ENCODE data around the gene SNX14. TPM values are rescaled to one million over a fixed set of nuclear protein-coding genes. Genes with fewer than 3 reads are reported as not detected.

Gene SNX14
- polyA plus RNA-seq, 1 experiment = 114 TPM

- Histone ChIP-seq H3K27me3 (ENCODE audit: control insufficient read depth, insufficient read depth, low read length) (no peaks in the 10 kb centered on the region), H3K4me3 (ENCODE audit: low read depth, low read length) (no peak overlapping the region), H3K27ac (ENCODE audit: low read depth, low read length) (no peak overlapping the region), H3K9me3 (ENCODE audit: control insufficient read depth, insufficient read depth, low read length) (peaks cover 5% of the 10 kb centered on the region; the same call in 1 of the 2 replicates)
- no peak for DNase-seq (ENCODE audit: low read depth, low spot score)
- TF ChIP-seq, protein P1, sequence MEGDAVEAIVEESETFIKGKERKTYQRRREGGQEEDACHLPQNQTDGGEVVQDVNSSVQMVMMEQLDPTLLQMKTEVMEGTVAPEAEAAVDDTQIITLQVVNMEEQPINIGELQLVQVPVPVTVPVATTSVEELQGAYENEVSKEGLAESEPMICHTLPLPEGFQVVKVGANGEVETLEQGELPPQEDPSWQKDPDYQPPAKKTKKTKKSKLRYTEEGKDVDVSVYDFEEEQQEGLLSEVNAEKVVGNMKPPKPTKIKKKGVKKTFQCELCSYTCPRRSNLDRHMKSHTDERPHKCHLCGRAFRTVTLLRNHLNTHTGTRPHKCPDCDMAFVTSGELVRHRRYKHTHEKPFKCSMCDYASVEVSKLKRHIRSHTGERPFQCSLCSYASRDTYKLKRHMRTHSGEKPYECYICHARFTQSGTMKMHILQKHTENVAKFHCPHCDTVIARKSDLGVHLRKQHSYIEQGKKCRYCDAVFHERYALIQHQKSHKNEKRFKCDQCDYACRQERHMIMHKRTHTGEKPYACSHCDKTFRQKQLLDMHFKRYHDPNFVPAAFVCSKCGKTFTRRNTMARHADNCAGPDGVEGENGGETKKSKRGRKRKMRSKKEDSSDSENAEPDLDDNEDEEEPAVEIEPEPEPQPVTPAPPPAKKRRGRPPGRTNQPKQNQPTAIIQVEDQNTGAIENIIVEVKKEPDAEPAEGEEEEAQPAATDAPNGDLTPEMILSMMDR (IDR thresholded peaks at IDR 0.05; ENCODE audit: low read depth, low read length) = no peak
- ChIA-PET POLR2A (no interaction called here), CTCF (interaction anchor here (1.0 to 12.3 kb wide), 3 partner anchors 58 to 131 kb away, joined by 3 to 412 read pairs (median 4); no protein-coding TSS in a partner anchor)
Observed at GRCh38 chr6:85479208-85479607, 114.5 kb downstream of the SNX14 start.

DNA sequence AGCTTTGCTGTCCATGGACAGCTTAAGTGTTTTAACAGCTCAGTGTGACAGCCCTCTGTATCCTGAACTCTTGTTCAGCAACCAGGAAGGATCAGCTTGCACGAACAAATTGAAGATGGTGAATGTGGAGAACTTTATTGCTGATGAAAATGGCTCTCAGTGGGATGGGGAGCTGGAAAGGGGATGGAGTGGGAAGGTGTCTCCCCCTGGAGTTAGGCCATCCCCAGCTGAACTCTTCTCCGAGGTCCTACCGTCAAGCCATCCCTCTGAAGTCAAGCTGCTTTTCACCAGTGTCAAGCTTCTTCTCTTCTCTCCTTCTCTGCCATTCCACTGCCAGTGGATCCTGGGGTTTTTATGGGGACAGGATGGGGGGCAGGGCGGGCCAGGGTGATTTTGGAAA lies 117.1 kb downstream of the SNX14 start:
- Histone ChIP-seq H3K9me3 (ENCODE audit: control insufficient read depth, insufficient read depth, low read length) (peaks cover 5% of the 10 kb centered on the region; the same call in 1 of the 2 replicates), H3K27me3 (ENCODE audit: control insufficient read depth, insufficient read depth, low read length) (no peaks in the 10 kb centered on the region), H3K4me3 (ENCODE audit: low read depth, low read length) (no peak overlapping the region), H3K27ac (ENCODE audit: low read depth, low read length) (no peak overlapping the region)
- TF ChIP-seq, protein P1 (IDR thresholded peaks at IDR 0.05; ENCODE audit: low read depth, low read length) = no peak
- no peak for DNase-seq (ENCODE audit: low read depth, low spot score)
- ChIA-PET POLR2A (no interaction called here), CTCF (interaction anchor here (2.8 to 12.3 kb wide), 2 partner anchors 124 to 153 kb away, joined by 8 to 412 read pairs; no protein-coding TSS in a partner anchor)

- CTCF ChIA-PET = interaction anchor here (1.6 to 4.0 kb wide), 2 partner anchors 10 to 119 kb away, joined by 7 to 49 read pairs; no protein-coding TSS in a partner anchor
- no peak for DNase-seq (ENCODE audit: low read depth, low spot score)
- Histone ChIP-seq H3K4me3 (ENCODE audit: low read depth, low read length) (no peak overlapping the region), H3K27me3 (ENCODE audit: control insufficient read depth, insufficient read depth, low read length) (no peaks in the 10 kb centered on the region), H3K9me3 (ENCODE audit: control insufficient read depth, insufficient read depth, low read length) (peaks cover 5% of the 10 kb centered on the region; the same call in 1 of the 2 replicates), H3K27ac (ENCODE audit: low read depth, low read length) (no peak overlapping the region)
- POLR2A ChIA-PET = no interaction called here
- TF ChIP-seq, protein P1 (IDR thresholded peaks at IDR 0.05; ENCODE audit: low read depth, low read length) = no peak
Observed at GRCh38 chr6:85473748-85474147, 119.9 kb downstream of the SNX14 start.

DNA sequence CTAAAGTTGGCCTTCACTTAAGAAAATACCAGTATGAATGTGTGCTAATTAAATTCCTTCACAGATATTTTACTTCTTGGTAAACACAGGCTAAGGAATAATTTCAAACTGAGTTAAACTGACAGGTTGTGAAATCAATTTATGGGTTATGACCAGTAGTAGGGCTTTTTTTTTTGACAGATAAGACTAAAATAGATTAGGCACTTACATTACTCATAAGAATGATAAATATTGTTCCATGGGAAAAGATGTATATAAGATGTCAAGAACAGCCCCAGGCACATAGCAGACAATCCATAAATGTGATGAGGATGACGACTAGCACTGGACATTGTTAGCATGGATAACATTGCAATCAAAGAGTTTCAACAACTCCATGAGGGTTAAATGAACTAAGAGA lies 120.9 kb downstream of the SNX14 start:
- no peaks in the 10 kb centered on the region for H3K27me3 ChIP-seq (ENCODE audit: control insufficient read depth, insufficient read depth, low read length)
- POLR2A ChIA-PET = no interaction called here
- DNase-seq (ENCODE audit: low read depth, low spot score) = no peak
- TF ChIP-seq, protein P1 (IDR thresholded peaks at IDR 0.05; ENCODE audit: low read depth, low read length) = no peak
- CTCF ChIA-PET = interaction anchor here (0.6 to 4.0 kb wide), 3 partner anchors 11 to 118 kb away, joined by 3 to 49 read pairs (median 7); no protein-coding TSS in a partner anchor
- no peak overlapping the region for H3K27ac ChIP-seq (ENCODE audit: low read depth, low read length)
- H3K4me3 ChIP-seq (ENCODE audit: low read depth, low read length) = no peak overlapping the region
- H3K9me3 ChIP-seq (ENCODE audit: control insufficient read depth, insufficient read depth, low read length) = peaks cover 5% of the 10 kb centered on the region; the same call in 1 of the 2 replicates

GRCh38 chr6:85470023-85470410 lies 123.6 kb downstream of the SNX14 start:
- no peak overlapping the region for H3K4me3 ChIP-seq (ENCODE audit: low read depth, low read length)
- POLR2A ChIA-PET = no interaction called here
- H3K27ac ChIP-seq (ENCODE audit: low read depth, low read length) = no peak overlapping the region
- no peak for DNase-seq (ENCODE audit: low read depth, low spot score)
- CTCF ChIA-PET = interaction anchor here (3.2 to 16.1 kb wide), 2 partner anchors 13 to 115 kb away, joined by 15 to 201 read pairs; no protein-coding TSS in a partner anchor
- TF ChIP-seq, protein P1 (IDR thresholded peaks at IDR 0.05; ENCODE audit: low read depth, low read length) = no peak
- no peaks in the 10 kb centered on the region for H3K27me3 ChIP-seq (ENCODE audit: control insufficient read depth, insufficient read depth, low read length)
- H3K9me3 ChIP-seq (ENCODE audit: control insufficient read depth, insufficient read depth, low read length) = no peaks in the 10 kb centered on the region

All from AG04450 (cell line).